HG02588 (cell line): ENCODE results near the gene BACE1.
"Not testable (repeated sequence)": the region's sequence is repeated elsewhere in the genome, so short reads cannot be mapped to it uniquely, and the experiment has no call there.

Source experiments
- ATAC-seq: cut with Tn5 transposase; IDR thresholded peaks from one replicate; pipeline ENCODE4 v1.9.1; 2021; ENCODE audit warnings: mild to moderate bottlenecking, moderate library complexity; ENCODE audit not compliant: unreplicated experiment

The BACE1 gene

DNA sequence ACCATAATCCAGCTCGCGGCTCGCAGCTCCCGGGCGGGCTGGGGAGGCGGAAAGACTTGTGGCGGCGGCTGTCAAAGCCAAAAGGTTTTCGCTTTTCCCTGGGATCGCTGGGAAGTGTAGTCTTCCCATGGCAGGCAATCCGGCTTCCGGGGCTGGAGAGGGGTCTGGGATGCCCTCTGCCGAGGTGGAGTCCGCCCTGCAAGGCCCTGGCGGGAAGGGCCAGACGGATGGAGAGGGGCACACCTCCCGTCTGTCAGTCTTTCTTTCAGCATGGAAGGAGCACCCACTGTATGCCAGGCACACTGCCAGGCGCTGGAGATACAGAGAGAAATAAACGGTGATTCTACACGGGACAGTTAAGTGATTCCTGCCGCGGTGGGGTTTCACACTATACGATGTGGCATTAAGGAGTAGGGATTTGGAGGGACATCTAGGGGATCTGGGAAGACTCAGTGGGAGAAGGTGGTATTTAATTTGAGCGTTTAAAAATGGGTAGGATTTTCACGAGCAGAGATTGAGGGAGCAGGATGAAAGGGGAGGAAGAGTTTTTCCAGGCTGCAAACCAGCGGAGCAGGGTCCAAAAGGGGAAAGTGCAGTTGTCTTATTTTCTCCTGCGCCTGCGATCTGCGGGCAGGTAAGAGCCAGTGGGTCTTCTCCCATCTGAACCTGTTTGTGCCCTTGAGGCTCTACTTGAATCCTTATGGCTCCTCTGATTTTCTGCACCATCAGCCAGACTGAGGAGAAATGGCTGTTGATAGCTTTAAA is at the start of gene BACE1:
TSS of gene BACE1 (minus strand) at position 60 of the 765 bp plus-strand sequence. CDS start 461 bp downstream, outside the sequence.
- no peak for ATAC-seq

- ATAC-seq = no peak
Measured at GRCh38 chr11:117361432-117361831, 45.4 kb upstream of the BACE1 start.

GRCh38 chr11:117356126-117356890 is 40.3 kb upstream of the BACE1 start:
- ATAC-seq = no peak

- ATAC-seq = no peak
Measured at GRCh38 chr11:117354550-117354949, 38.5 kb upstream of the BACE1 start.

- no peak for ATAC-seq
Measured at GRCh38 chr11:117345039-117345438, 29.0 kb upstream of the BACE1 start.

- ATAC-seq = no peak
Measured at GRCh38 chr11:117337076-117337475, 21.0 kb upstream of the BACE1 start.

- ATAC-seq = no peak
Measured at GRCh38 chr11:117335399-117335798, 19.3 kb upstream of the BACE1 start.

DNA sequence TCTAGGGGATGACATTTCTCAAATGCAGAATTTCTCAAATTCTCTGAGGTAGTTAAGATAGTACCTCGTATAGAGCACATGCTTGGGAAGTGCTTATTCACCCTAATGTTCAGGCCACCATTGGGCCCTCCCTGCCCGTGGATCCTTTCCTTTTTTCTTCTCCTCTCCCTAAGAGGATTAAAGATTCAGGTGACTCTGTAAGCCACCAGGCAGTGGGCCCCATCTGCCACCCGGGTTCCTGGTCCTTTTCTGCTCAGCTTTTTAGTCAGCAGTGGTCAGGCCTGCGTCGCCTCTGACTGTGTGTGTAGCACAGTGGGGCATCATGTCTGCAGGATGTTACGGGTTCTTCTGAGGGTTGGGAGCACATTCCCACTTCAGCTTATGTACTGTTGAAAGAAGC is 18.8 kb upstream of the BACE1 start:
- ATAC-seq = no peak

DNA sequence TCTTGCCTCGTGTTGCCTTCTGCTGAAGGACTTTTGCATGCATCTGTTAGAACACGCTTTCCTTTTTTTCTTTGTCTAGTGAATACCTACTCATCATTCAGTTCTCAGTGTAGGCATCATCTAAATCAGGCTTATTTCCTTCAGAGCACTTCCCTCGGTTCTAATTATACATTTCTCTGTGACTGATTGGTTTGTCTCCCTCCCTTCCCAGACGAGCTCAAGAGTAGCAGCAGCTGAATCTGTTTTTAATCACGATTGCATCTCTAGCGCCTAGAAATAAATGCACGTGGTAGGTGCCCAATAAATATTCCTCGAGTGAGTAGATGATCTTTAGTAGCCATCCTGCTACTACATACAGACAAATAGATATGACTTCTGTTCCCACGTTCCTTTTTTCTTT is 17.9 kb upstream of the BACE1 start:
- no peak for ATAC-seq

GRCh38 chr11:117332843-117333242 is 16.8 kb upstream of the BACE1 start:
- no peak for ATAC-seq

DNA sequence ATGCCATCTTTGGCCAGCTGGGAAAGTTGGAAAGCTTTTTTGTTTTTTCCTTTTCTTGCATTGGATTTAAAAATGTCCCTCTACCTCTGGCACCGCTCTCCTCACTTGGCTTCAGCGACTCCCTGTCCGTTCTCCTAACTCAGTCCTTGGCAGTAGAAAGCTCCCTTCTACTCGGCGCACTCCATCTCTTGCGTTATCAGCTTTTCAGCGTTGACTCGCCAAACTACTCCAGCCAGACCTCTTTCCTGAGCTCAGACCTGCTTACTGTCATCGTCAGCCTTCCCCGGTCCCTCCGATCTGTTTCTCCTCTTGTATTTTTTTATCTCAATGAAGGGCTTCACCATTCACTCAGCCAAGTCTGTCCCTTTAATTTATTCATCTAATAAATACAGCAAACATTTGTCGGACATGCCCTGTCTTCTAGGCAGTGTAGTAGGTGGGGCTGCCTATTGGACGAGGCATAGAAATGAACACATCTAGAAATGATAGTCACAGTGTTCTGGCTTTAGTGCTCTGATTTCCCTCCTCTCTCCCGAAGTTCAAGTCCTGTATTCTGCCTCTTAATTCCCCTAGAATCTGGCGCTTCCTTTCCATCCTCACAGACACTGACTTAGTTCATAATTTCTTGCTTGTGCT is 12.4 kb upstream of the BACE1 start:
- ATAC-seq = no peak

DNA sequence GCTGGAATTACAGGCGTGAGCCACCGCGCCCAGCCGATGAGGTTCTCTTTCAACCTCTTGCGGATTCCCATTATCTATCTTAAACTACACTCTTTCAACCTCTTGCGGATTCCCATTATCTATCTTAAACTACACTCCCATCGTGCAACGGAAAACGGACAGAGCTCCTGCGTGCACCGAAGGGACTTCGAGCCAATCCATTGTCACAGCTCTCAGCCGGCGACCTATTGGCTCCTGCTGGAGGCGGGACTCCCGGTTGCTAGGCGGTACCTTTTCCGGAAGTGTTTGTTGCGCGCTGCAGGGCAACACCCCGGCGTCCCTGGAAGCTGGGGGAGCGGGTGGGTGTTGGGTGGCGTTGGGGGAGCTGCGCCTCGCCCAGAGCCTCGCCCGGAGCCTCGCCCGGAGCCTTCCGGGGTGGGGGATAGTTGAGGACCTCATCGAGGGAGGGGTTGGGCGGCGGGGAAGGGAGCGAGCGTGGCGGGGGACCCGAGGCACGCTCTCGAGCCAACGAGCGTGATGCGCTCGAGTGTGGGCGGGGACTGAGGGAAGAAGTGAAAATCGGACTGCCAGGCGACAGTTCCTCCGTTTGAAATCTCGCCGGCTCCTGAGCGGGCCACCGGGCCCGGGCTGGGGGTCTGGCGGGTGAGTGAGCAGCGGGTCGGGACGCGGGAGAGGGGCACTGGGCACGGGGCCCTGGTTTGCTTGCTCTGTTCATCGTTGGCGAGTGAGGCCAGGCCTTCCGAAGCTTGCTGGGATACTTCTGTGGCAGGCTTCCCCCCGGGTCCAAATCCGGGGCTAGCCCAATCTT is 11.7 kb upstream of the BACE1 start, which contains the start of gene CEP164:
TSS of gene CEP164 (plus strand) at position 288 of the 808 bp plus-strand sequence. CDS start 10,733 bp downstream, outside the sequence.
- peak; percentile 94 for ATAC-seq

- ATAC-seq = not testable (repeated sequence)
Measured at GRCh38 chr11:117327255-117327566, 11.2 kb upstream of the BACE1 start.

GRCh38 chr11:117319214-117319840 is 3.3 kb upstream of the BACE1 start:
- ATAC-seq = no peak

GRCh38 chr11:117318738-117319137 is 2.7 kb upstream of the BACE1 start:
- no peak for ATAC-seq

DNA sequence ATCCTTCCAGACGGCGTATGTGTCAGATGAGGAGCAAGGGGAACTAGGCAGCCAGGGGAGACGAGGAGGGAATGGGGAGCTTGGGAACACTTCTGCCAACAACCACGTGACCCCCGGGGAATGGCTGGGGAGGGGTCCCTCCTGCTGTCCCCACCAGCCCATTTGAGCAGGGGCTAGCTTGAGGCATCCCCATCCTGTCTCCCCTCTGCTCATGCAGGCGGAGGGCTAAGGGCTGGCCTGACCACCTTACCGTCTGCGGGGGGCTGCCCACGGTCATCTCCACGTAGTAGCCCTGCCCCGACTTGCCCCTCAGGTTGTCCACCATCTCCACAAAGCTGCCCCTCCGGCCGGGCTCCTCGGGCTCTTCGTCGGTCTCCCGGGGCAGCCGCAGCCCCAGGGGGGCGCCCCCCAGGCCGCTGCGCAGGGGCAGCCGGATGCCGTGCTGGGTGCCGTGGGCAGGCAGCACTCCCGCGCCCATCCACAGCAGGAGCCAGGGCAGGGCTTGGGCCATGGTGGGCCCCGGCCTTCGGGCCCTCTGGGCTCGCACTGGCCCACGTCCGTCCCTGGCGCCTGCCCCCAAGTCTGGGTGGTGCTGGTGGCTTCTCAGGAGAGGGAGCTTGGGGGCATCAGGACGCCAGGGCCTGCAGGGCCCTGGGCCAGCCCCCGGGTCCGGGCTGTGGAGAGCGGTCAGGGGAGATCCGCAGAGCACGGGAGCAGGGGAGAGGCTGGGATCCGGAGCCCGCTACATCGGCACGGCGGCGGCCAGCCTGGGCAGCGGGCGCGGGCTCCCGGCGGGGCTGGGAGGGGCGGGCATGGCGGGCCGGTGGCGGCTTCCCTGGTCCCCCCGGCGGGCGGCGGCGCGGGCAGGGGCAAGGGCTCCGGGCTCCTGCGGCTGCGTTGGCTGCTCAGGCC is 515 bp downstream of the BACE1 start:
- no peak for ATAC-seq

- ATAC-seq = no peak
Measured at GRCh38 chr11:117314840-117315239, 1.2 kb downstream of the BACE1 start.

GRCh38 chr11:117313828-117314768 is 2.0 kb downstream of the BACE1 start:
- ATAC-seq = no peak
